GM18907 (cell line): ENCODE measurements around the gene MAP3K4.
"Not testable (repeated sequence)": the region's sequence is repeated elsewhere in the genome, so short reads cannot be mapped to it uniquely, and the experiment has no call there.

Experiments used
- ATAC-seq: cut with Tn5 transposase; IDR thresholded peaks from one replicate; pipeline ENCODE4 v1.9.1; 2021; ENCODE audit warnings: mild to moderate bottlenecking, moderate library complexity; ENCODE audit not compliant: unreplicated experiment

MAP3K4 gene

GRCh38 chr6:160967351-160967750 is 24.2 kb upstream of the MAP3K4 start:
- ATAC-seq = no peak

GRCh38 chr6:160967833-160968232 is 23.7 kb upstream of the MAP3K4 start:
- no peak for ATAC-seq

- ATAC-seq = no peak
Observed at GRCh38 chr6:160971171-160971570, 20.4 kb upstream of the MAP3K4 start.

GRCh38 chr6:160972111-160972510 is 19.5 kb upstream of the MAP3K4 start:
- ATAC-seq = peak; percentile 54

- ATAC-seq = not testable (repeated sequence)
Observed at GRCh38 chr6:160972594-160972993, 19.0 kb upstream of the MAP3K4 start.

GRCh38 chr6:160973311-160974250 is 18.0 kb upstream of the MAP3K4 start:
- no peak for ATAC-seq

- no peak for ATAC-seq
Observed at GRCh38 chr6:160974304-160974771, 17.2 kb upstream of the MAP3K4 start.

- no peak for ATAC-seq
Observed at GRCh38 chr6:160975162-160975561, 16.4 kb upstream of the MAP3K4 start.

GRCh38 chr6:160975961-160976360 is 15.6 kb upstream of the MAP3K4 start:
- not testable (repeated sequence) for ATAC-seq

GRCh38 chr6:160978141-160978901 is 13.2 kb upstream of the MAP3K4 start:
- ATAC-seq = no peak

- ATAC-seq = no peak
Observed at GRCh38 chr6:160979061-160979708, 12.4 kb upstream of the MAP3K4 start.

- not testable (repeated sequence) for ATAC-seq
Observed at GRCh38 chr6:160983377-160983948, 8.1 kb upstream of the MAP3K4 start.

- ATAC-seq = no peak
Observed at GRCh38 chr6:160986851-160987250, 4.7 kb upstream of the MAP3K4 start.

GRCh38 chr6:160987265-160987664 is 4.3 kb upstream of the MAP3K4 start:
- ATAC-seq = no peak

GRCh38 chr6:160990847-160991405 is 643 bp upstream of the MAP3K4 start:
- no peak for ATAC-seq

- peak; percentile 61 for ATAC-seq
Observed at GRCh38 chr6:160992061-160992979, 751 bp downstream of the MAP3K4 start.

GRCh38 chr6:160992980-160993314 is 1.4 kb downstream of the MAP3K4 start:
- ATAC-seq = no peak

- no peak for ATAC-seq
Observed at GRCh38 chr6:160995271-160995670, 3.7 kb downstream of the MAP3K4 start.

- no peak for ATAC-seq
Observed at GRCh38 chr6:160996131-160996601, 4.6 kb downstream of the MAP3K4 start.
